SK-N-MC (cell line): ENCODE results near the gene PDZRN3.

Experiments
- DNase-seq: peaks from one replicate; pipeline ENCODE4 v3.0.0-alpha.2; 2011; ENCODE audit warnings: low read depth, low spot score
- H3K27ac ChIP-seq: fragments of 200-600 bp; sonication (generic); 2 replicates; pipeline ENCODE4 v1.5.1; 2016; ENCODE audit warnings: mixed run types
- H3K36me3 ChIP-seq: fragments of 200-600 bp; sonication (generic); 2 replicates; pipeline ENCODE4 v1.6.1; 2017; ENCODE audit warnings: antibody characterized with exemption, low read length, mixed read lengths; ENCODE audit not compliant: insufficient read depth
- H3K4me3 ChIP-seq: fragments of 200-600 bp; sonication (generic); 2 replicates; pipeline ENCODE4 v1.5.1; 2016
- H3K9ac ChIP-seq: fragments of 200-600 bp; sonication (generic); 2 replicates; pipeline ENCODE4 v1.8.0; 2017; ENCODE audit warnings: mixed run types, mixed read lengths; ENCODE audit not compliant: insufficient read length
- H3K9me3 ChIP-seq: fragments of 200-600 bp; sonication (generic); 2 replicates; pipeline ENCODE4 v1.6.1; 2017; ENCODE audit warnings: low read depth, mild to moderate bottlenecking, antibody characterized with exemption, low read length, moderate library complexity, mixed read lengths
- EZH2 ChIP-seq: fragments of 200-600 bp; sonication (generic); IDR thresholded peaks from one replicate; pipeline ENCODE4 v1.6.1; 2017; ENCODE audit warnings: antibody characterized with exemption
- FOXP2 ChIP-seq: optimal IDR thresholded peaks from 2 replicates; pipeline ENCODE3; 2011; ENCODE audit warnings: mild to moderate bottlenecking, moderate library complexity; ENCODE audit not compliant: insufficient read depth; ENCODE audit errors: extremely low read length, control extremely low read depth
- POLR2AphosphoS5 ChIP-seq: IDR thresholded peaks from 2 replicates; pipeline ENCODE4 v1.6.1; 2012; ENCODE audit warnings: mild to moderate bottlenecking, low read depth, low read length, borderline replicate concordance

Gene PDZRN3

GRCh38 chr3:73504852-73505251 lies 119.9 kb downstream of the PDZRN3 start:
- H3K36me3 ChIP-seq, result no peaks in the 10 kb centered on the region
- H3K4me3 ChIP-seq, result no peak overlapping the region
- TF ChIP-seq POLR2AphosphoS5 (no peak), EZH2 (no peak), FOXP2 (no peak)
- no peaks in the 10 kb centered on the region for H3K9me3 ChIP-seq
- no peak overlapping the region for H3K27ac ChIP-seq
- no peak for DNase-seq
- no peak overlapping the region for H3K9ac ChIP-seq

GRCh38 chr3:73504239-73504638 lies 120.5 kb downstream of the PDZRN3 start:
- DNase-seq, result no peak
- TF ChIP-seq EZH2 (no peak), FOXP2 (no peak), POLR2AphosphoS5 (no peak)
- no peak overlapping the region for H3K27ac ChIP-seq
- no peaks in the 10 kb centered on the region for H3K36me3 ChIP-seq
- H3K9me3 ChIP-seq, result no peaks in the 10 kb centered on the region
- no peak overlapping the region for H3K9ac ChIP-seq
- no peak overlapping the region for H3K4me3 ChIP-seq

GRCh38 chr3:73503781-73504180 lies 121.0 kb downstream of the PDZRN3 start:
- Histone ChIP-seq H3K9me3 (no peaks in the 10 kb centered on the region), H3K36me3 (no peaks in the 10 kb centered on the region), H3K4me3 (no peak overlapping the region), H3K27ac (no peak overlapping the region), H3K9ac (no peak overlapping the region)
- TF ChIP-seq EZH2 (no peak), FOXP2 (no peak), POLR2AphosphoS5 (no peak)
- no peak for DNase-seq

- peak; percentile 12 for DNase-seq
- no peak for TF ChIP-seq EZH2
- no peak for TF ChIP-seq FOXP2
- no peak for TF ChIP-seq POLR2AphosphoS5
- Histone ChIP-seq H3K4me3 (no peak overlapping the region), H3K27ac (no peak overlapping the region), H3K9me3 (no peaks in the 10 kb centered on the region), H3K36me3 (no peaks in the 10 kb centered on the region), H3K9ac (no peak overlapping the region)
Observed at GRCh38 chr3:73502609-73503583, 121.8 kb downstream of the PDZRN3 start.

GRCh38 chr3:73500321-73500720 lies 124.4 kb downstream of the PDZRN3 start:
- no peak overlapping the region for H3K27ac ChIP-seq
- H3K9ac ChIP-seq, result no peak overlapping the region
- no peaks in the 10 kb centered on the region for H3K36me3 ChIP-seq
- TF ChIP-seq POLR2AphosphoS5 (no peak), FOXP2 (no peak), EZH2 (no peak)
- no peaks in the 10 kb centered on the region for H3K9me3 ChIP-seq
- no peak overlapping the region for H3K4me3 ChIP-seq
- no peak for DNase-seq

GRCh38 chr3:73499787-73500186 lies 125.0 kb downstream of the PDZRN3 start:
- no peak overlapping the region for H3K27ac ChIP-seq
- H3K9ac ChIP-seq, result no peak overlapping the region
- TF ChIP-seq EZH2 (no peak), POLR2AphosphoS5 (no peak), FOXP2 (no peak)
- no peaks in the 10 kb centered on the region for H3K36me3 ChIP-seq
- no peak for DNase-seq
- no peaks in the 10 kb centered on the region for H3K9me3 ChIP-seq
- no peak overlapping the region for H3K4me3 ChIP-seq

GRCh38 chr3:73498764-73499622 lies 125.7 kb downstream of the PDZRN3 start:
- H3K9me3 ChIP-seq, result no peaks in the 10 kb centered on the region
- TF ChIP-seq FOXP2 (no peak), POLR2AphosphoS5 (no peak)
- DNase-seq, result no peak

More at GRCh38 chr3:73498764-73499622, 125.7 kb downstream of the PDZRN3 start:
- Histone ChIP-seq H3K36me3 (no peaks in the 10 kb centered on the region), H3K9ac (no peak overlapping the region), H3K27ac (no peak overlapping the region), H3K4me3 (no peak overlapping the region)
